HG03066 (cell line): Measurements from ENCODE around the gene SIT1.
"Not testable (repeated sequence)": the region's sequence is repeated elsewhere in the genome, so short reads cannot be mapped to it uniquely, and the experiment has no call there.

Experiments used
- ATAC-seq: cut with Tn5 transposase; IDR thresholded peaks from one replicate; pipeline ENCODE4 v1.9.1; 2021; ENCODE audit warnings: low read depth; ENCODE audit not compliant: unreplicated experiment

SIT1 gene

DNA sequence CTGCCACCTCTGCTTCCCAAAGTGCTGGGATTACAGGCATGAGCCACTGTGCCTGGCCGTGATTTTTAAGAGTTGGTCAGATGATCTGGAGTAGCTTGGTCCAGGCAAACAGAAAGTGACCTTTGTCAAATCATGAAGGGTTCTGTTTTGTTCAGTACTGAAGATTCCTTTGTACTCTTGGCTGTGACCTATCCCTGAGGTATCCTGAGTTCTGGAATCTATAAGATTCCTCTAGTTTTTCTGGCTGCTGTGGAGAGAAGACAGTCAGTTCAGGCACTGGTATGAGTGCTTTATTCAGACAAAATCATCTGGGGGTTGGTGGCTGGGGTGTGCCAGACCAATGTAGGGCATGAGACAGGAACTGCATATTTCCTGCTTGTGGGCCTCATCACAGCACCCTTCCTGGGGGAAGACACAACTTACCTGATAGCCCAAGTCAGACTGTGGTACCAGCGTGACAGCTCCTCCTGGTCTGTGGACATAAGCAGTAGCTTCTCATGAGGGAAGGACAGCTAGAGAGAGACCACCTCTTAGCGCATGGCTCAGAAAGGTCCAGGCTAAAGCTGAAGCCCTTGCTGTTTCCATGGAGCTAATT lies 11.1 kb upstream of the SIT1 start:
- no peak for ATAC-seq

DNA sequence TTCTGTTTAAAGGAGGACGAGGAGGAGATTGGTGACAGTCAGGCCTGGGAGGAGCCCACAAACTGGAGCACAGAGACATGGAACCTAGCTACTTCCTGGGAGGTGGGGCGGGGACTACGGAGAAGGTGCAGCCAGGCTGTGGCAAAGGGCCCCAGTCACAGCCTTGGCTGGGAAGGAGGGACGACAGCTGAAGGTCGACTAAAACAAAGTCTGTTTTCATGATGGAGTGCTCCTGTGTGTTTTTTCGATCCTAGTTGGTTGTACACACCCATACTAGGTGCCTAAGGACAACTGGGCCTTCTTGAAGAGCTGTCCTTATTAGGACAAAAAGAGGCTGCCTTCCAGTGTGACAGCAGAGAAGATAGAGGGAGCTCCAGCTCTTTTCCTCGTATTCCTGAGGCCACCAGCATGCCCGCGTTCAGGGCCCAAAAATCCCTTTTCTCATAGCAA lies 10.3 kb upstream of the SIT1 start:
- no peak for ATAC-seq

DNA sequence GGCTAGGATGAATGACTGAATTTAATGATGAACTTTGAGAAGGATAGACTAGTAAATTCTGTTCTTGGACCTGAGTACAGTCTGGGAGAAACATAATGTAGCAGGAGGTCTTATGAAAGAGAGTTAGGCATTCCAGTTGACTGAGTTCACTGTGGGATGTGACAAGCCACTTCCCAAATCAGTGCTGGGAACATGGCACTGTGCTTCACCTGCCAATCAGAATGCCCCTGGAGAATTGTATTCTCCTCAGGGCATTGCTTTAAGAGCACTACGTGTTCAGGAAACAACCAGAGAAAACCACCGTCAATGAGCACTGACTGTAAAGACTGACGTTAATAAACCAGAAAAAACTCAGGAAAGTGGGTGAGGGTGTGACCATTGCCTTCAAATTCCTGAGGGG lies 8.6 kb upstream of the SIT1 start:
- no peak for ATAC-seq

DNA sequence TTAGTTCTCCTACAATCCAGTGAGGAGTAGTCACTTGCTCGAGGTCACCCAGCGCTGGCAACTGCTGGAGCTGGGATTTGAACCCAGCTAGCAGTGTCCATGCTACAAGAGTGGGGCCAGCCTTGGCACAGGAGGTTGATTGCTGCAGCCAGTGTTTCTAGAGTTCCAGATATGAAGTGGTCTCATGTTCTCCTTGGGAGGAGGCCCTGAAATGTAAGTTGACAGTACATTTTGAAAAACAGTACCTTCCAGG lies 8.2 kb upstream of the SIT1 start:
- no peak for ATAC-seq

DNA sequence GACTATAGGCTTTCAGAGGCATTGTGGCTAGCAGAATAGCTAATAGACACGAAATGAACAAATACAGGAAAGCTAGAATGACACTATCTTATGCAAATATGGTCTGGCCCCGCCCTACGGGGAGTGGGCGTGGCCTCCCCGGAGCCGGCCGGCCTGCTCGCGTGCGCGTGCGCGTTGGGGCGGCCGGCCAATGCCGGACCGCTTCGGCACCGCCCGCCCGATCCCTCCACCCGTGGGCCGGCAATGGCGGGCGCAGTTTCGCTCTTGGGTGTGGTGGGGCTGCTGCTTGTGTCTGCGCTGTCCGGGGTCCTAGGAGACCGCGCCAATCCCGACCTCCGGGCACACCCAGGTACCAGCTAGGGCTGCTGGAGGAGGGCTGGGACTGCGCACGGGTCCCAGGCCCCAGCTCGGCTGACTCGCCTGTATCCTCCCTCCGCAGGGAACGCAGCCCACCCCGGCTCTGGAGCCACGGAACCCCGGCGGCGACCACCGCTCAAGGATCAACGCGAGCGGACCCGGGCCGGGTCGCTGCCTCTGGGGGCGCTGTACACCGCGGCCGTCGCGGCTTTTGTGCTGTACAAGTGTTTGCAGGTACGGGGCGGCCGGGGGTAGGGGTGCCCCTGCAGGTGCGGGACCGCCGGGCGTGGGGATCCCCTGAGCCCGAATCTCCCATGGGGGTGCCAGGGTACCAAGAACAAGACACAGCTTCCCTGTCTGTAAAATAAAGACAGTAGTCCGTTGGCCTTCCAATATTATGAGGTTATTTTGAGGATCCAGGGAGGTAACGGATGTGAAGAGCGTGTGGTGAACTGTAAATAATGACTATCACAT lies 7.6 kb upstream of the SIT1 start, which contains the start of gene CCDC107:
Gene CCDC107 (plus strand): TSS at position 156 of the 831 bp plus-strand sequence. CDS start 88 bp downstream, at position 244.
- peak; percentile 52 for ATAC-seq

DNA sequence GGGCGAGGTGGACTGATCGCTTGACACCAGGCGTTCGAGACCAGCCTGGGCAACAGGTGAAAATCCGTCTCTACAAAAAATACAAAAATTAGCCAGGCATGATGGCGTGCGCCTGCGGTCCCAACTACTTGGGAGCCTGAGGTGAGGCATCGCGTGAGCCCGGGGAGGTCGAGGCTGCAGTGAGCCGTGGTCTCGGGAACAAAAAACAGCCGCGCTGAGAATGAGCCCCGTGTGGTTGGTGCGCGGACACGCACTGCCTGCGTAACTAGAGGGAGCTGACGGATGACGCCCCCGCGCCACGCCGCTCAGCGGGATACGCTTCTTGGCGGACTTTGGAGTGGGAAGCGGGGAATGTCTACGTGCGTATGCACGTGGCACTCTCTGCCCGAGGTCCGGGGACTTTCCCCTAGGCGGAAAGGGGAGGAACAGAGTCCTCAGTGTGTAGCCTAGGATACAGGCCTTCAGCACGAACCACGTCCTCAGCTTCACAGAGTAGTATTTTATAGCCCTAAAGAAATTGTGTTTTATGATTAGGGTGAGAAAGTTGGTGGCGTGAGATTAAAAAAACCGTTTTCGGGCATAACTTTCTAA lies 6.9 kb upstream of the SIT1 start, which contains the start of gene RMRP:
Gene RMRP (minus strand): TSS at position 474 of the 591 bp plus-strand sequence.
- ATAC-seq: peak; percentile 84

DNA sequence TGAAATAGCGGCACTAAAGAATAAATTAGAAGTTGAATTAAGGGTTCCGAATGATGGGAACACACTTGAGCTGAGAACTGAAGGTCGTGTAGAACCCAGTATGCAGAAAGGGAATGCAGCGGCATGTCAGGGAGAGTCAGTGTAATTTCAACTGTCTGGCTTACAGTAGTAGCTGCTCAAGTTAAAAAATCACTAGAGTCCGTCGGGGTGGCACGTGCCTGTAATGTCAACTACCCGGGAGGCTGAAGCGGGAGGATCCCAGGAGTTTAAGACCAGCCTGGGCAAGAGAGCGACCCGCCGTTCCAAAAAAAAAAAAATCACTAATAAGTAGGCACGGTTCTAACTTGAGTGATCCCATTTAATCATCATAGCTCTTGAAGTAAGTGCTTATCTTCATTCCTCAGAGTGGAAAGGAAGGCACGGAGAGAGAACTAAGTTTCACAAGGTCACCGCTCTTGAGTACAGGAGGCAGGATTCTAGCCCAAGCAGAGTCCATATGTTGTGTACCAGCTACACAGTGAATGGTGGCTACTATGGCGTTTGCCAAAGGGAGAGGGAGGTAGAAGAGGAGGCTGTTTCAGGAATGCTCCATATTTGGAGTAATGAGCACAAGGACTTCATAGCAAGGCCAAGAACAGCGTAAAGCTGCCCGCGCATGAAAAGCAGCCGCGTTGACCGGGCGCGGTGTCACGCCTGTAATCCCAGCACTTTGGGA lies 6.3 kb upstream of the SIT1 start:
- ATAC-seq: no peak

DNA sequence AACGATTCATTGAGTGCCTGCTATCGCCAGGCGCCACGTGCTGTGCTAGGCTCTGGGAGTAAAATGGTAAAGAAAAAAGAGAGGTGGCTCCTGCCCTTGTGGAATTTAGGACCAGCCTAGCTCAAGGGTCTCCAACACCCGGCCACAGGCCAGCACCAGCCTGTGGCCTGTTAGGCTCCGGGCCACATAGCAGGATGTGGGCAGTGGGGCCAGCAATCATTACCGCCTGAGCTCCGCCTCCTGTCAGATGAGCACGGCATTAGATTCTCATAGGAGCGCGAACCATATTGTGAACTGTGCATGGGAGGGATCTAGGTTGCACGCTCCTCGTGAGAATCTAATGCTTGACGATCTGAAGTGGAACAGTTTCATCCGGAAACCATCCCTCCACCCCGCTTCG lies 5.6 kb upstream of the SIT1 start:
- ATAC-seq: no peak

DNA sequence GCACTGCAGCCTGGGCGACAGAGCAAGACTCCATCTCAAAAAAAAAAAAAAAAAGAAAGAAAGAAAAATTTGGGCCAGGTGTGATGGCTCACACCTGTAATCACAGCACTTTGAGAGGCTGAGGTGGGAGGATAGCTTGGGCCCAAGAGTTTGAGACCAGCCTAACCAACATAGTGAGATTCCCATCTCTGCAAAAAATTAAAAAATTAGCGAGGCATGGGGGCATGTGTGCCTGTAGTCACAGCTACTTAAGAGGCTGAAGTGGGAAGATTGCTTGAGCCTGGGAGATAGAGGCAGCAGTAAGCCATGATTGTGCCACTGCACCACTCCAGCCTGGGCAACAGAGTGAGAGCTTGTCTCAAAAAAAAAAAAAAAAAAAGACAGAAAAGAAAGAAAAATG lies 2.9 kb upstream of the SIT1 start:
- ATAC-seq: no peak

DNA sequence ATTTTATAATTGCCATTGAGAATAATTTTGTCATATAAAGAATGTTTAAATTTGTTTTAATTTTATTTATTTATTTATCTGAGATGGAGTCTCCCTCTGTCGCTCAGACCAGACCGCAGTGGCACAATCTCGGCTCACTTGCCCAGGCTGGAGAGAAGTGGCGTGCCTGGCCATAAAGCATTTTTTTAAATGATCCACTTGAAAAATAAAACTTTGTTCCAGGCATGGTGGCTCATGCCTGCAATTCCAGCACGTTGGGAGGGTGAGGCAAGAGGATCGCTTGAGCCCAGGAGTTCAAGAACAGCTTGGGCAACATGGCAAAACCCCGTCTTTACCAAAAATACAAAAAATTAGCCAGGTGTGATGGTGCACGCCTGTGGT lies 2.1 kb upstream of the SIT1 start:
- no peak for ATAC-seq

DNA sequence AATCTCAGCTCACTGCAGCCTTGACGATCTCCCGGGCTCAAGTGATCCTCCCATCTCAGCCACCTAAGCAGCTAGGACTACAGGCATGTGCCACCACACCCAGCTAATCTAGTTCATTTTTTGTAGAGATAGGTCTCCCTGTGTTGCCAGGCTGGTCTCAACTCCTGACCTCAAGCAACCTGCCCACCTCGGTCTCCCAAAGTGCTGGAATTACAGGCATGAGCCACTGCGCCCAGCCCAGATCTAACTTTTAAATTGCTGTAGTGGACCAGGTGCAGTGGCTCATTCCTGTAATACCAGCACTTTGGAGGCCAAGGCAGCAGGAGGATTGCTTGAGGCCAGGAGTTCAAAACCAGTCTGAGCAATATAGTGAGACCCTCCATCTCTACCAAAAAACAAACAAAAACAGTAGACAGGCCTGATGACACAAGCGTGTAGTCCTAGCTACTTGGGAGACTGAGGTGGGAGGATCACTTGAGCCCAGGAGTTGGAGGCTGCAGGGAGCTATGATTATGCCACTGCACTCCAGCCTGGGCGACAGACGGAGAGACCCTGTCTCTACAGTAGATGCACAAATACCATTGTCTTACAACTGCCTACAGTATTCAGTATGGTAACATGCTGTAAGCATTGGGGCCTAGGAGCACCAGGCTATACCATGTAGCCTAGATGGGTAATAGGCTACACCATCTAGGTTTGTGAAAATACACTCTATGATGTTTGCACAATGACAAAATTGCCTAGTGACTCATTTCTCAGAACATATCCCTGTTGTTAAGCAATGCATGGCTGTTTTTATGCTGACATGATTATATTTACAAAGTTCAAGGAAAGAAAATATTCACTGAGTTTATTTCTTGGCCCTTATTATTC lies 1.5 kb upstream of the SIT1 start:
- no peak for ATAC-seq

DNA sequence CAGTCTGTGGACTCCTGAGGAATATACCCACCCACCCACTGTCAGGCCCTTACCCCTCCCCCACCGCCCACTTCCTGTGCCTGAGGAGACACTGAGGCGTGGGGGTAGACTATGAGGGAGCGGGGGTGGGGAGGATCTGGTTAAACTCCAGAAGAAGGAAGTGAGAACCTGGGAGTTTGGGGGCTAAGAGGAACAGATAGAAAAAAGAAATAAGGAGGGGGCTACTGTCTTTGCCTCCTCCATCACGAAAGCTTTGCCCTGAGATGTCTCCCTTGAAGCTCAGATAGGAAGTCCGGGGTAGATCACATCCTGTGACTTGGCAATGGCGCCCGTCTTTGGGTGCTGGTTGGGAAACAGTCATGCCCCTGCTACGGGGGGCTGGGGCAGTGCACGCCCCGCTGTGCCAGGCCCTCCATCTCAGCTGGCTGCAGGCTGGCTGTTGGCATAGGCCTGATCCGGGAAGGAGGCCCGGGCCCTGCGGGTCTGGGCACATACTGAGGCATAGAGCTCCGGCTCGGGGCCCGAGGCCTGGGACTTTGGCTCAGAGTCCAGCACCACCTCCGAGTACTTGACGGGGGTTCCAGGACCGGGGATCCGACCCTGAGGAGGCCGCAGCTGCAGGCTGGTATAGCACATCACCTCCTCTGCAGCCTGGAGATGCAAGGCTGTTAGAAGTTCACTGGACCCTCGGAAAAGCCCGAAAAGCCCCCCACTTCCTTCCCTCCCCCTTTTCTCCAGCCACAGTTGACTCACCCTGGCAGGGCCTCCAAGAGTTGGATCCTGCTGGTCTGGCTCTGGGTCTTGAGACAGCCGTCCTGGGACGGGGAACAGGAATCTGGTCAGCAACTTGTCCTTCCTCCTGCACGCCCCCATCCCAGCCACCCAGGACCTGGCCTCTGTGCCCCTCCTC lies 1.0 kb downstream of the SIT1 start:
- ATAC-seq: no peak

DNA sequence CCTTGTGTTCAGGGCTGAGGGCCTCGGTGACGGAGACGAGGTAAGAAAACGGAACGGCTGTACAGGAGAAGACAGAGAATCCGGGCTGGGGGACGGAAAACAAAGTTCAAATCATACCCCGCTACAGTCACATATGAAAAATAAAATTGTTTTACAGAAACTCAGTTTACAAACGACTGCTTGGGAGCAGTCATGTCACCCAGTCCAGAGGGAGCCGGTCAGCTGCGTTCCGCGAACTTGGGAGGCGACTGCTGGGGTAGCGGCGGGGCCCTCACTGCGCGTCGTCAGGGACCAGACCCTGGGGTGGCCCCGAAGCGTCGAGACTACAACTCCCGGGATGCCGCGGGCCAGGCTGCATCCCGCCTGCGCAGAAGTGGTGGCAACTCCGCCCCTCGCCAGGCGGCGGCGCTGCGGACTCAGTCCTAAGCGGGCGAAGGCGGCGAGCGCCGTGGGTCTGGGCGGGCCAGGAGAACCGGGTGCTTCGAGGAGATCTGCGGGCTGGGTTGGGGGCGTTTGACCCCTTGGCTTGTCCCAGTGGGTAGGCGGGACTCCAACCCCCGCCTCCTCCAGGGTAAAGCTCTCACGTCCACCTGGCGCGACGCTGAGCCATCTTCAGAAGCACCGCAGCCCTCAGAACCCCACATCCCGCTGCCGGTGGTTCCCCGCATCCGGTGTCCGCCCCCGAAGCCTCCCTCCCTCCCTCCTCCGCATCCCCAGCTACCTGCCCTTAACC lies 4.0 kb downstream of the SIT1 start:
- peak; percentile 81 for ATAC-seq

DNA sequence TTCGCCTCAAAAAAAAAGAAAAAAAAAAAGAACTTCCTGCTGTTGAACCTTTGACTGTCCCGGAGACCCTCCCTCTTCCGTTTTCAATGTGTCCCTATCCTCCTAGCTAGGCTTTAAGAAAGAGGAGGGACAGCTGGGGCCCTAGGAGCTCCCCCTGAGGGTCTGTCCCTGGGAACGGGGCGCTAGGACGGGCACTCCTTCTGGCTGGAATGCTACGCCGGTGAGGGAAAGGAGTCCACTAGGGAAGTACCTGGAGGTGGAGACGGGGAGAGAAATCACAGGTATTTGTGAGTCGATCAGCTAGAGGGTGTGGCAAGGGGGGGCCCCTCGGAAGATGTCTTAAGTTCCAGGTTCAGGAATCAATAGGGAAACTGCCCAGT lies 4.6 kb downstream of the SIT1 start:
- no peak for ATAC-seq

DNA sequence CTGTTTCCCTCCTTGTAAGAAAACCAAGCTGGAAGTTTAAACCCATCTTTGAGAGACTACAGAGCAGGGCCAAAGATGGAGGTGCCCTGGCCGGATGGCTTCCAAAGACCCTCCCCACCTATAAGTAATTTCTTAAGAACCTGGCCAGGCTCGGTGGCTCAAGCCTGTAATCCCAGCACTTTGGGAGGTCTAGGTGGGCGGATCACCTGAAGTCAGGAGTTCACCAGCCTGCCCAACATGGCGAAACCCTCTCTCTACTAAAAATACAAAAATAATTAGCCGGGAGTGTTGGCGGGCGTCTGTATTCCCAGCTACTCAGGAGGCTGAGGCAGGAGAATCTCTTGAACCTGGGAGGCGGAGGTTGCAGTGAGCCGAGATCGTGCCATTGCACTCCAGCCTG lies 5.0 kb downstream of the SIT1 start:
- not testable (repeated sequence) for ATAC-seq

DNA sequence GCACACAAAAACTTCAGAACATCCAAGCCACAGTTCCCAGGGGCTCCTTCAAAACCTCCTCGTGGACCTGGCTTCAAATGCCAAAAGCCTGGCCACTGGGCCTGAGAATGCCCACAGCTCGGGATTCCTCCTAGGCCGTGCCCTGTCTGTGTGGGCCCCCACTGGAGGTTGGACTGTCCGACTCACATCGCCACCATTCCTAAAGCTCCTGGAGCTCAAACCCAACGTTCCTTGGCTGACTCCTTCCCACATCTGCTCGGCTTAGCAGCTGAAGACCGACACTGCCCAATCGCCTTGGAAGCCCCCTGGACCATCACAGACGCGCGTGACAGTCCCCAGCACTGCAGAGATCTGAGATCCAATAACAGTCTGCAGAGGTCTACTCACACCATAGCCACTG lies 7.7 kb downstream of the SIT1 start:
- no peak for ATAC-seq

DNA sequence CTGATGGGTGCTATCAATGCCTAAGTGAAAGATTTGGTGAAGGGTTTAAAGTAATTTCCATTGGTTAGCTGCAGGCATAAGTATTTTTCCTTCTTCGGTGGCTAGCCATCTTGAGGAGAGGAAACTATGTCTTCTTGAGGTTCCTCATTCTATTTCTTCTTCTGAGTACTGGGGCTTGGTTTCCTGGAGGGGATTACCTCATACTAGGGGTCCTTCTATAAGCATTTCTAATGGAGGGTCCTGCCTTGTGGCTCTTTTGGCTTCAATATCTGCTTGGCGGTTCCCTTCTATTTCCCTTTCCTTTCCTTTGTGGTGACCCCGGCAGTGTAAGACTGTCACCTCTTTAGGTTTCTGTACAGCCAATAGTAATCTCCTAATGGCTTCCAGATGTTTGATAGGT lies 9.3 kb downstream of the SIT1 start:
- ATAC-seq: not testable (repeated sequence)

DNA sequence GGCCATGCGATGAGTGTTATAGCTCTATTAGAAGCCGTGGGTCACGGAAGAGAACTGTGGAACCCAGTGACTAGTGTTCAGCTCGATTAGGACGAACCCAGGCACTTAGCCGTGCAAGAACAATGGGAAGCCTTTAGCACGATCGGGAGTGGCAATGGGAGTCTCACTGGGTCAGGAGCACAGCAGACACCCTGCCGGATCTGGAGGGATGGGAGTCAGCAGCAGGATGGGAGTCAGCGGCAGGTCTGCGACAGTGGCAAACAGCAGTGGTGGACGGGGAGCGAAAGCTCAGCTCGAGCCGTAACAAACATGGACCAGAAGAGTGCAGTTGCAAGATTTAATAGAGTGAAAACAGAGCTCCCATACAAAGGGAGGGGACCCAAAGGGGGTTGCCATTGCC lies 10.3 kb downstream of the SIT1 start:
- not testable (repeated sequence) for ATAC-seq

DNA sequence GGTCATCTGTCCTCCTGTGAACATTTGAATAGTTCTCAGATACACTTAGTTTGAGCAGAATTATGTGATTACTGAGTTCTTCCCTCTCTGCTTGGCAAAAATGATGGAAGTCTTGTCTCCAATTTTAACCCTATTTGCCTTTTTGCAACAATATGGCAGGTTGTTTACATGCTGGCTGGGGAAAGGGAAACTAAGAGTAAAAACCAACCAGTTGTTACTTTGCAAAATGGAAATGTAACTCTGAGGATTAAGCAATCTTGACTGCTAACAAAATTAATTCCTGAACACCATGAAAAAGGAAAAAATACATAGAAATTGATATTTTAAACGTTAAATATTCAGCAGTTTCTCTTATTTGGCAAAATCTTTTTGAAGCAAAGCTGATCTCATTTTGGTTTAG lies 11.1 kb downstream of the SIT1 start:
- no peak for ATAC-seq
